Liver (tissue), 9 donors: Measurements from ENCODE around the gene SNX15. TPM values are rescaled to one million over a fixed set of nuclear protein-coding genes. Genes with fewer than 3 reads are reported as not detected.

ENCODE experiments used
- DNase-seq: peaks from one replicate; pipeline ENCODE4 v3.0.0-alpha.2; 2017; ENCODE audit warnings: low spot score
- H3K27ac ChIP-seq, 2 donors: one replicate each; pipeline ENCODE4 v1.7.0; 2013; ENCODE audit warnings: inconsistent platforms in 2 of 2, low read length in 2 of 2, control low read depth in 1 of 2, low read depth in 1 of 2, mild to moderate bottlenecking in 1 of 2
- H3K27me3 ChIP-seq, 4 donors: one replicate each; pipeline versions ENCODE4 v1.6.1 to v1.7.0; 2013; ENCODE audit warnings: low read length in 3 of 4, inconsistent platforms in 1 of 4, mild to moderate bottlenecking in 1 of 4, moderate library complexity in 1 of 4; ENCODE audit not compliant: control insufficient read depth in 4 of 4, insufficient read depth in 4 of 4
- H3K36me3 ChIP-seq, 4 donors: one replicate each; pipeline versions ENCODE4 v1.6.1 to v1.7.0; 2013; ENCODE audit warnings: low read length in 3 of 4, mild to moderate bottlenecking in 3 of 4, low read depth in 1 of 4, moderate library complexity in 1 of 4; ENCODE audit not compliant: control insufficient read depth in 4 of 4, insufficient read depth in 3 of 4
- H3K4me1 ChIP-seq, 4 donors: one replicate each; pipeline versions ENCODE4 v1.6.1 to v1.7.0; 2013; ENCODE audit warnings: low read length in 3 of 4, mild to moderate bottlenecking in 3 of 4, moderate library complexity in 1 of 4; ENCODE audit not compliant: control insufficient read depth in 4 of 4, insufficient read depth in 4 of 4
- H3K4me3 ChIP-seq, 3 donors: one replicate each; pipeline versions ENCODE4 v1.6.1 to v1.7.0; 2013; ENCODE audit warnings: low read length in 3 of 3, control low read depth in 1 of 3, low read depth in 1 of 3, mild to moderate bottlenecking in 1 of 3
- H3K9ac ChIP-seq, 2 donors: one replicate each; pipeline ENCODE4 v1.7.0; 2013; ENCODE audit warnings: low read length in 2 of 2, mild to moderate bottlenecking in 2 of 2, moderate library complexity in 2 of 2, control low read depth in 1 of 2, low read depth in 1 of 2
- H3K9me3 ChIP-seq, 4 donors: one replicate each; pipeline versions ENCODE4 v1.6.1 to v1.7.0; 2013; ENCODE audit warnings: low read length in 3 of 4; ENCODE audit not compliant: control insufficient read depth in 4 of 4
- ATF3 ChIP-seq: IDR thresholded peaks from 2 replicates; pipeline ENCODE4 v1.6.1; 2016; ENCODE audit warnings: antibody characterized with exemption
- CTCF ChIP-seq: fragments of 150-350 bp; IDR thresholded peaks from 2 replicates; pipeline ENCODE4 v1.5.1; 2017; ENCODE audit warnings: improper control_type of control experiment, low read depth, low read length; ENCODE audit not compliant: missing input control
- EGR1 ChIP-seq, 2 donors: IDR thresholded peaks; 2 replicates each; pipeline ENCODE4 v1.6.1; 2016 to 2018; ENCODE audit warnings: antibody characterized with exemption in 2 of 2, low read depth in 2 of 2
- FOXA1 ChIP-seq: IDR thresholded peaks from 2 replicates; pipeline ENCODE4 v1.6.1; 2016; ENCODE audit warnings: antibody characterized with exemption
- FOXA2 ChIP-seq: IDR thresholded peaks from 2 replicates; pipeline ENCODE4 v1.6.1; 2016; ENCODE audit warnings: antibody characterized with exemption
- GABPA ChIP-seq, 2 donors: IDR thresholded peaks in 1 of 2; conservative IDR thresholded peaks in 1 of 2; 2 replicates each; pipeline ENCODE4 v1.6.1; 2016; ENCODE audit warnings: antibody characterized with exemption in 2 of 2, mild to moderate bottlenecking in 1 of 2, moderate library complexity in 1 of 2
- HNF4A ChIP-seq, 2 donors: conservative IDR thresholded peaks; 2 replicates each; pipeline ENCODE4 v1.6.1; 2016; ENCODE audit warnings: antibody characterized with exemption in 2 of 2, mild to moderate bottlenecking in 2 of 2
- HNF4G ChIP-seq: IDR thresholded peaks from 2 replicates; pipeline ENCODE4 v1.6.1; 2016; ENCODE audit warnings: antibody characterized with exemption
- JUND ChIP-seq, 2 donors: IDR thresholded peaks; 2 replicates each; pipeline ENCODE4 v1.6.1; 2016; ENCODE audit warnings: antibody characterized with exemption in 2 of 2
- MAX ChIP-seq: IDR thresholded peaks from 2 replicates; pipeline ENCODE4 v1.6.1; 2016; ENCODE audit warnings: antibody characterized with exemption
- RAD21 ChIP-seq, 2 donors: IDR thresholded peaks; 2 replicates each; pipeline ENCODE4 v1.6.1; 2016; ENCODE audit warnings: antibody characterized with exemption in 2 of 2, mild to moderate bottlenecking in 2 of 2
- REST ChIP-seq: IDR thresholded peaks from 2 replicates; pipeline ENCODE4 v1.6.1; 2016; ENCODE audit warnings: antibody characterized with exemption, mild to moderate bottlenecking
- RXRA ChIP-seq, 2 donors: IDR thresholded peaks; 2 replicates each; pipeline ENCODE4 v1.6.1; 2017 to 2018; ENCODE audit warnings: antibody characterized with exemption in 2 of 2, mild to moderate bottlenecking in 1 of 2
- TAF1 ChIP-seq: conservative IDR thresholded peaks from 2 replicates; pipeline ENCODE4 v1.6.1; 2016; ENCODE audit warnings: antibody characterized with exemption, mild to moderate bottlenecking
- YY1 ChIP-seq: IDR thresholded peaks from 2 replicates; pipeline ENCODE4 v1.6.1; 2016; ENCODE audit warnings: antibody characterized with exemption, mild to moderate bottlenecking
- ZBTB33 ChIP-seq: IDR thresholded peaks from 2 replicates; pipeline ENCODE4 v1.6.1; 2016; ENCODE audit warnings: antibody characterized with exemption
- WGBS: extraction: QIAGEN DNeasy Blood & Tissue Kit; methylation state at CpG from one replicate; pipeline ENCODE4 v1.1.7; 2013; 5-methylcytosine and 5-hydroxymethylcytosine counted together
- polyA plus RNA-seq, 2 donors: library from polyadenylated mRNA; stranded (reverse) in 1 of 2; unstranded in 1 of 2; fragments of 200-250 nt in 1 of 2; fragments of >200 nt in 1 of 2; fragmentation: Nextera tagmentation in 1 of 2; extraction: Ambion mirVana in 1 of 2; gene quantifications; one replicate each; pipeline versions ENCODE4 v1.2.1 to v1.2.3, GENCODE V29; 2013 to 2015
- total RNA-seq, 2 donors: library from RNA; depleted of rRNA; stranded (reverse); fragments of >200 nt; gene quantifications; one replicate each; pipeline ENCODE4 v1.2.3, GENCODE V29; 2014
- donor health status: healthy.
- donor health status: healthy.
- donor health status: healthy.
- donor health status: healthy.
- donor health status: healthy.

The SNX15 gene
- total and polyA plus RNA-seq, 4 donors = 4.5 to 7.2 (median 5.7) TPM

DNA sequence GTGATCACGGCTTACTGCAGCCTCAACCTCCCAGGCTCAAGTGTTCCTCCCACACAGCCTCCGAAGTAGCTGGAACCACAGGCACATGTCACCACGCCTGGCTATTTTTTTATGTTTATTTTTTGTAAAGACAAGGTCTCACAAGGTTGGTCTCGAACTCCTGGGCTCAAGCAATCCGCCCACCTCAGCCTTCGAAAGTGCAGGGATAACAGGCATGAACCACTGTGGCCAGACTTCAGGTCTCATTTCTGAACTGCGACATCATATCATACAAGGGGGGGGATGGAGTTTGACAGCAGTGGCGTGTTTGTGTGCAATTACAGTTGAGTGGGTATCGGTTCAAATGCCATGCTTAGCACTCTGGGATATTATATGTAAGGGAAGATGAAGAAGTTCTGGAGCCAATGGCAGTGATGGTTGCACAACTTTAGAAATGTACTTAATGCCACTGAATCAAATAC, 24.2 kb downstream of the SNX15 start:
- DNase-seq = no peak
- no peak overlapping the region for H3K4me3 ChIP-seq
- no peak overlapping the region for H3K27ac ChIP-seq
- 88% methylated on average over 9 of the region's 9 CpGs for WGBS
- TF ChIP-seq MAX (no peak), HNF4A (conservative IDR thresholded peaks at IDR 0.05) (no peak), FOXA1 (no peak), RAD21 (IDR thresholded peaks at IDR 0.05) (no peak), YY1 (no peak), HNF4G (no peak)
- no peaks in the 10 kb centered on the region for H3K27me3 ChIP-seq
- no peaks in the 10 kb centered on the region for H3K9me3 ChIP-seq
- peaks cover 0 to 4% (median 1%) of the 10 kb centered on the region in 4 donors for H3K4me1 ChIP-seq
- H3K9ac ChIP-seq = no peak overlapping the region
- H3K36me3 ChIP-seq = no peaks in the 10 kb centered on the region

DNA sequence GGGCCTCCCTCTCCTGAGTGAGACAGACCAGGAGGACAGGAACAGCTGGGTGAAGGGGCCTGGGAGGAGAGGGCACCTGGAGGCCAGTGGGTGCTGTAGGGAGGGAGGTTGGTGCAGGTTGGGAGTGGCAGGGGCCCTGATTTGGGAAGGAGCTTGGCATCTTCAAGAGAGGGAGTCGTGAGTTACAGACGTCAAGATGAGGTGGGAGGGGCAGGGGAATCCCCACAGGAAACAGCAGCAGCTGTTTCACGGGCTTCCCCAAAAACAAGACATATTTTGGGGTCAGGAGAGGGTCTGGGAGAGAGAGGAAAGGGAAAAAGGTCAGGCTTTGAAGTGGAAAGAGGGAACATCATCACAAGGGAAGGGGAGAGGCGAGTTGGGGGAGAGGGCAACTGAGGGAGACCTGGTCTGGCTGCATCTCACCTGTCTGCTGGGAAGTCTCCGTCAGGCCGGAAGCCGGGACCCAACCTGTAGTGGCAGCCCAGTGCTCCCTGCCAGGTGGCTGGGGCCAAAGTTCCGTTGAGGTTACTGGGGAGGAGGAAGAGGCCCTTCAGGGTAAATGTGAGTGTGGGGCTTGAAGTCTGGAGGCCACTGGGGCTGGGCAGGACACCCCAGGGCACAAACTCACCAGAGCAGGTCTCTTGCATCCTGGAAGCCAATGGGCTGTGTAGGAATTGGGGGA, 26.7 kb downstream of the SNX15 start:
- no peak for DNase-seq
- Histone ChIP-seq H3K4me3 (no peak overlapping the region), H3K27me3 (no peaks in the 10 kb centered on the region), H3K9me3 (no peaks in the 10 kb centered on the region), H3K27ac (no peak overlapping the region), H3K9ac (no peak overlapping the region), H3K36me3 (no peaks in the 10 kb centered on the region), H3K4me1 (peaks cover 0 to 4% (median 1%) of the 10 kb centered on the region in 4 donors)
- TF ChIP-seq JUND (IDR thresholded peaks at IDR 0.05) = no peak
- no peak for TF ChIP-seq RXRA (IDR thresholded peaks at IDR 0.05)
- TF ChIP-seq ZBTB33 = no peak
- no peak for TF ChIP-seq FOXA1
- TF ChIP-seq REST = no peak
- no peak for TF ChIP-seq EGR1 (IDR thresholded peaks at IDR 0.05; ENCODE audit: low read depth in 2 of 2)
- TF ChIP-seq CTCF = no peak
- TF ChIP-seq FOXA2 = no peak
- no peak for TF ChIP-seq RAD21 (IDR thresholded peaks at IDR 0.05)
- no peak for TF ChIP-seq ATF3
- TF ChIP-seq TAF1 = no peak
- no peak for TF ChIP-seq GABPA (IDR thresholded peaks at IDR 0.05 in 1 of 2, conservative IDR thresholded peaks at IDR 0.05 in 1 of 2)
- WGBS = 64% methylated on average over 8 of the region's 8 CpGs
